Stimulated activated CD8-positive, alpha-beta memory T cell treated with anti-CD3 and anti-CD28 coated beads, Interleukin-12 subunit alpha, Interleukin-12 subunit beta, amount 100 ng/mL, for 24 hours (primary cell): ENCODE data around the gene GFI1.

Source experiments
- DNase-seq: peaks from one replicate; pipeline ENCODE4 v3.0.0-alpha.2; 2020; ENCODE audit errors: extremely low read depth

The GFI1 gene

DNA sequence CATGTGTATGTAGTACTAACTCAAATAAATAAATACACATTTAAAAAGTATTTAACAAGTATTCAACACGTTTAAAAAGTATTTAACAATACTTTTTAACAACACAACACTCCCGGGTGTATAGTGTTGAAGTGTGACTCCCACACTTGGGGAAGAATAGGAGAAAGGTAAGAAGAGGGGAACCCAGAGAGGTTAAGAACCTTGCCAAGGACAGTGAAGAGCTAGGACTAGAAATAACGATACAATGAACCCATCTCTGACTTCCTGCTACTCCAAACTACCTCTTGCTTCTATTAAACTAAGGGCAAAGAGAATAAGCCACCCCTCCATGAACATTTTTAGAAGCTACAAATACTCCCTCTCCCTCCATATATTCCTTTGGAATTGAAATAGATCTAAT, 1.7 kb upstream of the GFI1 start:
- DNase-seq, result no peak

DNA sequence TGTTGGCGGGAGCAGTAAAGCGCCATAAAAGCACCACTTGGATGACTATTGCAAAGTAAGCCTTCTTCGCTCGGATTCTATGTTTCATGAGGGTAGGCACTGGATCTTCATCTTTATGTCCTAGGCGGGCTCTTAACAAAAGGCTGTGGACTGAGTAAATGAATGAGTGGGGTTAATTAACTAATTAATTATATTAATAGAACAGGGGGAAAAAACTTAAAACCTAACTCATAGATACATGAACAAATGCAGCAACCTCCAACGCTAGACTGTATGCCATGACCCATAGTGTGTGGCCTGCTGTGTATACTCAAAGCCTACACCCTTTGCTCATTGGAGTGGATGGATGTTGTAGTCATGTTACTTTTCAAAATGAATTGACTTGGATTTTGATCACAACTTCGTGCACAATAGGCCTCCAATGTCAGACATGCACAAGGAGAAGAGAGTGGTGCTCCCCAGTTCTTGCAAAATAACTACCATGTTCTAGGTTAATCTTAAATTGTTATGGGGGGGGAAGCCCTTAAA, 417 bp upstream of the GFI1 start:
- no peak for DNase-seq

DNA sequence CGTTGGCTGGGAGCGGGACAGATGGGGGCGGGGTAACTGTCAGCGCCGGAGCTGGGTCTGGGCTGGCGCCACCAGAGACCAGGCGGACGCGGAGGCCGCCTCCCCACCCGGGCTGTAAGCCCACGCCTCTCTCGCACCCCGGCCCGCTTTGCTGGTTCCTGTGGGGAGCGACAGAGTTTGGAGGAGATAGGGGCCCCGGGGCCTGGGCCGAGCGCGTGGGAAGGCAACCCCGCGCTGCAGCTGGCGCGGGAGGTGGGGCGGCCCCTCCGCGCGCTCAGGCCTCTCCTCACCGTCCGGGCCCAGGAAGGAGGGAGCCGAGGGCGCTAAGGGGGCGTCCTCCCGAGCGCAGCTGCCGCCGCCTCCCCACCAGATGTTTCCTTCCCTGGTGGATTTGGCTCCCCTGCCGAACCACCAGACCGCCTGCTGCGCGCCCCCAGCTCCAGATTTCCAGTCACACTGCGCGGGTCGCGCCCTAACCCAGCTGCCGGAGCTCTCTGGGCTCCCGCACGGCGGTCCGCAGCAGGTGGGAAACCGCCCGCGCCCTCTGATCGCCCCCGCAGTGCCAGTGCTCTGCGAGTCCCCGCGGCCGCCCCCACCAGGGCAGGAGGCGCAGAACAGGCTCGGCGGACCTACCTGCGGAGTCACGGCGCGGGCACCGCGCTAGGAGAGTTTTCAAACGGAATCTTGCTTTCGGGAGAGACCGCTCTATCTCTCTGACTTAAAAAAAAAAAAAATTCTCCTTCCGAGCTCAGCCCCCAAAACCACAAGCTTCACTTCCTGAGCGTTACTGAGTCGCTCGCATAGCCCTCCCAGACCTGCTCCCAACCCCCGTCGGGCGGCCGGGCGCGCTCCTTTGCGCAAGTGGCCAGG, 1.1 kb downstream of the GFI1 start:
- peak; percentile 78 for DNase-seq

DNA sequence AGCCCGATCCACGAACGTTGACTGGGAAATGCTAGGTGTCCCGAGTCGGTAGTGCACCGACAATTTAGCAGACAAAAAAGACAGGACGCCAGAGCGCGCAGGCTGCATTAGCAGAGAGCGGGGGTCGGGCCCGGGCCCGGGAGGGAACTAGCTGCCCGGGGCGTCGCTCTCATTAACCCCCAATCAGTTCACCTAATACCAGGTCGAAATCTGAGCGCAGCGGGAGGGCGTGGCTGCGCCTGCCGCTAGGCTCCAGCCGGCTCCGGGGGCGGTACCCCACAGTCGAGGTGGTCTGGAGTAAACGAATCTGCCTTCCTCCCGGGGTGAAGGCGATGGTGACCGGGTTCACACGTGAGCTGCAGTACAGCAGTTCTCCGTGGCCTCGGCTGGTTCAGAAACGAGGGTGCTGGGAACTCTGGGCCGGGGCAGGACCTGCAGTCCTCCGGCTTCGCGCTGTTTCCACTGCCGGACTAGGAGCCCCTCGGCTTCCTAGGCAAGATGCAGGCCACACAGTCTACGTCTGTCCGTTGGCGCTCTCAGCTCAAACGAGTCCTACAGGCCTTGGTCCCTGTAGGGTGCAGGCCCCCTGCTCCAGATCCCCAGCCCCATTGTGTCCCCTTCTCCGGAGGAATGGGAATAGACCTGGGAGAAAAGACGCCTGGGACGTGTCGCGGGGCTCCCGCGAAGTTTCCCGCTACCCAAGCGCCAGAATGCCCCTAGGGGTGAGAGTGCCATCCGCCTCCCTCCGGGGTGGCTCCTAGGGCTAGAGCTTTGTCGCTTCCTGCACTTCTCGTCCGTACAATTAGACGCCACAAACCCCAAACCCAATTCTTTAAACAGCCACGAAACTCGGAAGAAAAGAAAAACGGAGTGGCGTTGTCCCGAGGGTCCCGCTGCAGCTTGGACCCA, 2.0 kb downstream of the GFI1 start:
- peak; percentile 47 for DNase-seq

DNA sequence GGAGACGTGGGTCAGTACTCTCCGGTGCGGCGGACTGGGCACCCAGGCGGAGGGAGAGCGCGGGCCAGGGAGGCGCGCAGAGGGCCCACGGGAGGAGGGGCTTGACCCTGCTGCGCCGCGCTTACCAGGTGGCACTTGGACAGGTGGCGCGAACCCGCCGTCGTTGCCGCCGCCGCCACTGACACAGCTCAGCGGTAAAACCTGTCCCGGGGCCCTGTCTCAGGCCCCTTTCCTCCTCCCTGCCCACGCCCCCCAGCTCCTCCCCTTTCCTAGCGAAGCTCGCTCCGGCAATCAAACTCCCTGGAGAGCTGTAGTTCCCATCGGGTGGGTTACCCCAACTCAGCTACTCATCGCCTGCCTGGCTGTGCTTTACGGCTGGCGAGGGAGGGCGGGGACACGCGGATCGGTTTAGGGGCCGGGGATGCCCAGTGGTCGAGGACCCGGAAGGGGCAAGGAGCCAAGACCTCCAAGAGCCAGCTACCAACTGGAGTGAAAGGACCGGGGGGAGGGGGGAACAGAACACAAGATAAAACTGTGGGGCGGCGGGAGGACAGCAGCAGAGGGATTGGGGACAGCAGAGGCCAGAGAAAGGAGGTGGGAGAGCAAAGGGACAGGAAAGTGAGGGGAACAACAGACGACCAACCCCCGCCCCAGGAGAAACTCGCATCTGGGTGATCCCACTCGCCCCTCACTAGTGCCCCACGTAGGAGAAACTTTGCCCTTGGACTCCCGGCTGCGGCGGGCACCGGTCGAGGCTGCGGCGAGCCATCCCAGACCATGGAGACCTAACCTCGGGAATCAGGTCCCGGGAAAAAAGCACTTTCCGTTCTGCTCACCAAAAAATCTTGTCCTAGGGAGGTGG, 2.9 kb downstream of the GFI1 start:
- peak; percentile 55 for DNase-seq

DNA sequence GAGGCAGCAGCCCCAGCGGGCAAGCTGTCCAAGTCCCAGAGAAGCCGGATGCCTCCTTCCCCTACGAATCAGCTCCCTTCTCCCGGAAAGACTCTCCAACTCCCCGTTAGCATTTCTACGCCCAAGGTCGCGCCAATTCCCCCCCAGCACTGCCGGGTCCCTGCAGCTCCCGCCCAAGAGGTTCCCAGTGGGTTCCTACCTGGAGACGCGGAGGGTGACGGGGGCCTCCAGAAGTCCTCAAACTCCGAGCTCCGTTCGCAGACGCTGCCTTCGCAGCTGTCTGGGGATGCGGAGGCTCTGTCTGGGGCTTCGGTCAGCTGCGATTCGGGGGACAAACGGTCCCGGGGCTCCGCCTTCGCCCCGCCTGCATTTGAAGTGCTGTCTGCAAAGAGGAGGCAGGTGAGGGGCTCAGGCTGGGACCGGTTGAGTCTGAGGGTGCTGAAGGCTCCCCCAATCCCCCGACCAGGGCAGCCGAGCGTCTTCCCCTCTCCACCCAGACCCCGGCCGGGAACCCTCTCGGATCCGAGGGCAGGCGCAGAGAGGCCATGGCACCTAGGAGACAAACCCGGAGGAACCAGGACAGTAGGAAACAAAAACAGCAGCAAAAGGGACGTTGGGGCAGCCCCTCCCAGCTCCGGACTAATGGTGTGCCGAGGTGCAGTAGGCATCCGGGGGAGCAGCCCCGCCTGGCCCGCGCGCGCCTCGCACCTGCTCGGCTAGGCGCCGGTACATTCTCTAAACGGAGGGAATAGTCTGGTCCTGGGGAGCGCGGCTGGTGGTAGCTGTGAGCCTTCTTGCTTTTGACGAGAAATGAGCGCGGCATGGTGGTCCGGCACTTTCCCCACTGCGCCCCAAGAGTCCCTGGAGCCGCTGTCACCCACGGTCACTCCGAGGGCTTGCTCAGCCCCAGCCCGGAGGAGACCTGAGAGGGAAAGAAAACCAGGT, 3.8 kb downstream of the GFI1 start:
- DNase-seq, result no peak

DNA sequence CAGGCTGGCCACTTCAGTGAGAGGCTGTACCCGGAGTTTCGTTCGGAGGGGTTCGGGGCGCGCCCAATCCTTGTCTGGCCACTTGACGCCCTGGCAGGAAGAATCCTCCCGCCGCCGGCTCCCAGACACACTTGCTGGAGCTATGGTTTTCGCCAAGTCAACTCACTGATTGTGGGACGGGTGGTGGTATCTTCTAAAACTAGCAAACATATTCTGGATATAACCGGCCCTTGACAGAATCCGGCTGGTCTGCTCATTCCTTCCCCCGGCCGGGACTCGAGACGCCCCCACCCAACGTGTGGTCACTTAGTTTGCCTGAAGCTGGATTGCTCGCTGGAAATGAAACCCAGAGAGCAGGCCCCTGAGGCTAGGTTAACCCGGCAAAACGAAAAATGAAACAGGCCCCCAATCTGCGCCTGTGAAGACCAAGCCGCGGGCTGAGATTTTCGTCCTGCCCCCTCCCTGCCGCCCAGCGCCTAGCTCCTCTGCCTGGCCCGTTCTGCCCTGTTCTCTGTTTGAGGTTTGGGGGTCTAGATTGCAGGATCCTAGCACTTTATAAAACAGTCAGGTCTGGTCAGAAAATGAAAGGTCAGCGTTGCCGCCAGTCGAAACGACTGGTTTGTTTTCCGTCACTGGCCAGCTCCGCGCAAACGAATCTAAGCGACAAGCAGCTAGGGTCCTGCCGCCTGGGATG, 4.6 kb downstream of the GFI1 start:
- no peak for DNase-seq

DNA sequence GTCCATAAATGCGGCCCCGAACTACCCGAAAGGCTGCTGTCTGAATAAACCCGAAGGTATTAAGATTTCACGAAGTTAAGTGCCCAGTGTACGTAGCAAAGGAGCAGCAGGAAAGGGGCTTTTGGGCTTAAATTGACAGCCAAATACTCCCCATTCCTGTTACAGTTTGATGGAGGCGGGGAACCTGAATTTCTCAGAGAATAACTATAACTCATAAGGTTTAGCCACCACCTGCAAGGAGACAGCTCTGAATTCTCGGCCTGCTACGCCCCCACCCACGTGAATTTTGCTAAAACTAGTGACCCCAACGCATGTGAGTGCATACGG, 5.2 kb downstream of the GFI1 start:
- no peak for DNase-seq

DNA sequence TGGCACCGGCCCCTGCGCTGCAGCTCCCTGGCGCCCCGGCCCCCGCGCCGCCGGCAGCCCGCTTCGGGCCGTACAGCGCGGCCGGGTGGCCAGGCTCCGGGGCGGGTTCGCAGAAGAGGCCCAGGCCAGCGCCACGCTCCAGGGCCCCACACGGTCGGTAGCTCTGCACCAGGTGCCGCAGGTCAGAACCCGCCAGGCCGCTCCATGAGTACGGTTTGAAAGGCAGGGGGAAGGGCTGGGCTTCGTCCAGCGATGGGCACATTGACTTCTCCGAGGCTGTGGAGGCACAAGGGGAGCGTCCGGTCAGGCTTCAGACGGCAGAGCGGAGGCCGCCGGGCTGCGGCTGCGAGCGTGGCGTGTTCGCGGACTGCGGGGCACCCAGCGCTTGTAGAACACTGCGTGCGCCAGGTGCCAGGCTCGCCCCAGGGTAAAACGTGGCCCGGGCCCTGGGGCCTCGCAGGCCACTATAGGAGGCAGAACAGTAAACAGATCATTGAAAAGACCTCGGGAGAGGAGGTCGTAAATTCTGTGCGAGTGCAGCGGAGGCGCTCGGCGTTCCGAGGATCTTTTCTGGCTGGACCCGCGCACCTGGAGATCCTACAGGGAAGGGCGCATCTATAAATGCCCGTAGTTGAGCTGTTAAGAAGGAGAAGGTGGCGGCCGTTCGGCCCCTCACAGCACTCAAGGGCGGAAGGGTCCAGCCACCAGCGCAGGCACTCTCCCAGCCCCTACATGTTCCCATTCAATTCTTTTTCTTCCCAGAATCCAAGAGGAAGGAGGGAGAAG, 5.7 kb downstream of the GFI1 start:
- DNase-seq, result no peak

DNA sequence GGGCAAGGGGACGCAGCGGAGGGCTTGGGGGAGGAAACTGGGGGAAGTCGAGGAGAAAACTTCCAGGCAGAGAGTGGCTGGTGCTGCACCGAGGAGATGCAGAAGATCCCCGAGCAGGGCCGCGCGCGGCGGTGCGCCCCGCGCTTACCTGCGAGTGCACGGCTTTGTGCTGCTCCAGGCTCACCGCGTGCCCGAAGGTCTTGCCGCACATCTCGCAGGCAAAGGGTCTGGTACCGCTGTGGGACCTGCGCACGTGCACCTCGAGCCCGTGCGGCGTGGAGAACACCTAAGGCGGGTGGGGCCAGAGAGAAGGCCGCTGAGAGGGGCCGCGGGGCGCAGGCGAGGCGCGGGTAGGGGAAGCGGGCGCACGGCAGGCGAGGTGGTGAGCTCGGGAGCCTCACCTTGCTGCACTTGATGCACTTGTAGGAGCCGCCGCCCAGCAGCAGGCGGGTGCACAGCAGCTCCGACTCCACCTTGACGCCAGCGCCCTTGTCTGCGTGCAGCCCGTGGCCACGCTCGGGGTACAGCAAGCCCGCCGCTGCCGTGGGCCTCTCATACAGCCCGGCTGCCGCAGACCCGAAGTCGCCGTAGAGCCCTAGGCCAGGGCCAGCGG, 6.4 kb downstream of the GFI1 start:
- DNase-seq, result no peak

DNA sequence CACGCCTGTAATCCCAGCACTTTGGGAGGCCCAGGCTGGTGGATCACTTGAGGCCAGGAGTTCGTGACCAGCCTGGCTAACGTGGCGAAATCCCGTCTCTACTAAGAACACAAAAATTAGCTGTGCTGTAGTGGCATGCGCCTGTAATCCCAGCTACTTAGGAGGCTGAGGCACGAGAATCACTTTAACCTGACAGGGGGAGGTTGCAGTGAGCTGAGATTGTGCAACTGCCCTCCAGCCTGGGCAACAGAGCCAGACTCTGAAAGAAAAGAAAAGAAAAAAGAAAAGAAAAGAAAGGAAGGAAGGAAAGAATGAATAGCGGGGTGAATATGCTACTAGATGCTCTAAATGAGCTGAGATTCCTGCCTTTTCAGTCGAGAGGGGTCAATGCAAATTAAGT, 7.1 kb downstream of the GFI1 start:
- no peak for DNase-seq

DNA sequence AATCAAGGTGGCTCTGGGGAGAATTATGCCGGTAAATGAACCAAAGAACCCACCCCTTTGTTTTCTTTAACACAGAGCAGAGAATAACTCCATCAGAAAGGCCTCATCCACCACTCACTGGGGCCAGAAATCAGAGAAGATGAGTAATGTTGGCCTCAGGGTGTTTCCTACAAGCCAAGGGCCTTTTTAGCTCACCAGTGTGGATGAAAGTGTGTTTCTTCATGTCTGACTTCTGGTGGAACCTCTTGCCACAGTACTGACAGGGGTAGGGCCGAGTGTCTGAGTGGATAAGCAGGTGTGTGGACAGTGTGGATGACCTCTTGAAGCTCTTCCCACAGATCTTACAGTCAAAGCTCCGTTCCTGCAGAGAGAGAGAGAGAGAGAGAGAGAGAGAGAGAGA, 8.3 kb downstream of the GFI1 start:
- no peak for DNase-seq

DNA sequence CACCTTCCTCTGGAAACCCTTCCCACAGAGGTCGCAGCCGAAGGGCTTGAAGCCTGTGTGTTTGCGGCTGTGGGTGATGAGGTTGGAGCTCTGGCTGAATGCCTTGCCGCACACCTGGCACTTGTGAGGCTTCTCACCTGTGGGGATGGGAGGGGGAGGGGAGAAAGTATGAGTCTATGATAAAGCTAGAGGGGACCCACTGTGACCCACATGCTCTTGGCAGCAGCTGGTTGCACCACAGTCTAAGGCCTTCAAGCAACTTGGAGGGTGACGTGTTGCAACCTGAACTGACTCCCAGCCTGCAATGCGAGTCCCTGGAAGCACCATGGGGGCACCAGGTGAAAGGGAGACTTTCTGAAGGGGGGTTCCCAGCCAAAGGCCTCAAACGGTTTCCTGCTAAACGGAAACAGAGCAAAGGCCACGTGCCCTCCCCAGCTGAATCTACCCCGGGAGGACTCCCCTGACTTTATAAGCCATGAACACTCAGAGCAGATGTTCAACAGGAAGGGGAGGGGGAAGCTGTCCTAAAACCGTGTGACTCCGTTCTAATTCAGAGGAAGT, 10.6 kb downstream of the GFI1 start:
- no peak for DNase-seq

DNA sequence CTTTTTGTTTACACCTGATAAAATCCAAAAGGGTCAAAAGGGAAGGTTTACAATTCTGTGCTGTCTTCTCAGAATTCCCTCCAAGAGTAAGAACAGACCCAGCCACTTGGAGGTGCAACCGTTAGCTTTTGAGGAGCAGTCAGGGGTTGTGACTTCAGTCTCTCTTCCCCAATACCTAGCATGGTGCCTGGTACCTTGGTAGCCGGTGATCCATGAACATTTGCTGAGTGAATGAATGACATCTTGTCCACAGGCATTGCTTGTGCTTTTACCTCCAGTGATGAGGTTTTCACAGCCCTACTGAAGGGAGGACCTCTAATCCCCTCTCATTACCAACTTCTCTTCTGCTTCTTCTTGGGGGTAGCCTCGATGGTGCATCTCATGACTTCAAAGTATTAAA, 11.7 kb downstream of the GFI1 start:
- DNase-seq, result no peak

DNA sequence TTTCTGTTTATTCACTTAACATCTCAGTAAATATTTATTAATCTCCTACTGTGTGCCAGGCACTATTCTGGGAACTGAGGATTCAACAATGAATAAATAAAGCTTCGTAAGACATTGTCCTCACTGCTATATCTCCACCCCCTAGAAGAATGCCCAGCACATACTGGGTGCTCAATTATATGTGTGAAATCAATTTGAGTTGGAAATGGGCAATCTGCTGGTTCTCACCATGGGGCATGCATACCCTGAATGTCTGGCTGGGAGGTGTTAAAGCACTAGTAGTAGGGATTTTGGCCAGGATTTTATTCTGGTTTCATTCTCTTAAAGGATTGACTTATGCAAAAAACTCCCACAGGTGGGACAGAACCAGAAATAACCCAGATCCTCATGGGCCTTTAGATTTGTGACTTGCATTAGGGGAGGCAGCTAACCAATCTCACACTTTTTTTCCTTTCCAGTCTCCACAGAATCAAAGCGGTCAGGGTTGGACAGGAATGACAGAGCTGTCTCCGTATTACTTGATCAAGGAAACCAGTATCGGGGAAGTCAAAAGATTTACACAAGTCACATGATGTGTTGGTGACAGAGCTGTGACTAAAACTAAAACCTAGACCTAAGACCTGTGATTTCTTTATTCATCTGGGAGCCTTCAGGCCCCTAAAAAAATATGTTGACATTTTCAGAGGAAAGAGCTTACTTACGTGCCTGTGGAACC, 12.8 kb downstream of the GFI1 start:
- DNase-seq, result no peak

DNA sequence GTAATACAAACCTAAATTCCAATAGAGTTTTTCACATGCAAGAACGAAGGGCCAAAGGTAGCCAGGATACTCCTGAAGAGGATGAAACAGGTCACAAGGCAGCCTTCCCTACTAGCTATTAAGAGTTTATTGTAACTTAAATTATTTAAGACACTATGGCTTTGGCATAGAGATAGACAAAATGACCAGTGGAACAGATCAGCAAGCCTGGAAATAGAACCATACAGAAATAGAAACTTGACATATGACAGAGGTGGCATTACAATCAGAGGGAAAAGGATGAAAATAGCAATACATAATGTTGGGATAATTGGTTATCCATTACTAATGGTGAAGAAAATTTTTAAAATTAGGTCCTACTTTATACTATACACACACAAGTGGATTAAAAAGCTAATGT, 16.5 kb downstream of the GFI1 start:
- no peak for DNase-seq

DNA sequence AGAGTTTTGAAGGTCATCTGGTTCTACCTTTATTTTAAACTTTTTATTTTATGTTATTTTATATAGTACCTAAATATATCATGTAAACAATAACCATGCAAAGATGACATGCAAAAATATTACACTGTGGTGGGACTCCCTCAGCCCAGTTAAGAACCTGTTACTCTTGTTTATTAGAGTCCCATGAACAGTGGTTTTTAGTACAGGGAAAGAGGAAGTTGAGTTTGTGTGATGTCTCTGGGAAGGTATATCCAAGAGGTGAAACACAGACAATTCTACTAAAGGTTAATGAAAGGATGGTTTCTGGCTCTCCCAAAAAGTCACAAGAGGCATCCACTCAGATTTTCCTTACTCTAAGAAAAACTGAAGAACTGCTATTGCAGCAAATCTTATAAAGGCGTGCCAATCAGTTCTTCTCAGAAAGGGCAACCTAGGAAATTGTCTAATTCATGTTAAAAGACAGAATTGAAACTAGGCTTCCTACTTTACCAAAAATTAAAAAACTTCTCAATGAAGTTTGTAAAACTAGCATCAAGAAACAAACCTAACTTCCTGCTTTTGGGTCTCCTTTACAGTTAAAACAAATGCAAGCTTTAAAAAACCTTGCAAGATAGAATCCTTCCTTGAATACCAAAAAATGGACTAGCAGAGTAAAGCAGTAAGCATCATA, 19.9 kb downstream of the GFI1 start:
- DNase-seq, result no peak
